Uterus (tissue), 2 donors: ENCODE data around the gene NTF3.

Source experiments
- POLR2A ChIP-seq, 2 donors: fragments of 450-650 bp; IDR thresholded peaks; one replicate each; pipeline ENCODE4 v1.6.1; 2016; ENCODE audit warnings: antibody characterized with exemption in 2 of 2, mild to moderate bottlenecking in 1 of 2, moderate library complexity in 1 of 2
- TF ChIP-seq, protein P1 (sequence below), 4 experiments: fragments of 200-600 bp in 2 of 4; fragments of 450-650 bp in 2 of 4; sonication (generic) in 2 of 4; IDR thresholded peaks; one replicate each; pipeline ENCODE4 v1.5.1; 2016 to 2019; ENCODE audit warnings: antibody characterized with exemption in 4 of 4, mild to moderate bottlenecking in 2 of 4, moderate library complexity in 1 of 4

DNA sequence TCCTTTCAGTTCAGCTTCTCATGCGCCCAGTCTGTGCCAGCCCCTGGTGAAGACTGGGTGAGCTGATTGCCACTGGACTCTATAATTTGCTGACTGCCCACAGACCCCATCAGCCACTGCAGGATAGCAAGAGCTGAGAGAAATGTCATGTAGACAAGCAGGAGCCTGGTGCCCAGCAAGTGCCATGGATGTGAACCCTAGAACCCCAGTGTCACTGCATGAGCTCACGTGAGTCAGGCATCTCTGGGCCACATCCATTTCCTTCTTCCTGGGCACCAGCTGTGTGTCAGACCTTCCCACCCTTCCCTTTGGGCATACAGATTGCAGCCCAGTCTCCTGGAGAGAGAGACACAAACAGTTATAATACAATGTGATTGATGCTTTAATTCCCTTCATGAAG lies 73.8 kb downstream of the NTF3 start:
- TF ChIP-seq, protein P1, sequence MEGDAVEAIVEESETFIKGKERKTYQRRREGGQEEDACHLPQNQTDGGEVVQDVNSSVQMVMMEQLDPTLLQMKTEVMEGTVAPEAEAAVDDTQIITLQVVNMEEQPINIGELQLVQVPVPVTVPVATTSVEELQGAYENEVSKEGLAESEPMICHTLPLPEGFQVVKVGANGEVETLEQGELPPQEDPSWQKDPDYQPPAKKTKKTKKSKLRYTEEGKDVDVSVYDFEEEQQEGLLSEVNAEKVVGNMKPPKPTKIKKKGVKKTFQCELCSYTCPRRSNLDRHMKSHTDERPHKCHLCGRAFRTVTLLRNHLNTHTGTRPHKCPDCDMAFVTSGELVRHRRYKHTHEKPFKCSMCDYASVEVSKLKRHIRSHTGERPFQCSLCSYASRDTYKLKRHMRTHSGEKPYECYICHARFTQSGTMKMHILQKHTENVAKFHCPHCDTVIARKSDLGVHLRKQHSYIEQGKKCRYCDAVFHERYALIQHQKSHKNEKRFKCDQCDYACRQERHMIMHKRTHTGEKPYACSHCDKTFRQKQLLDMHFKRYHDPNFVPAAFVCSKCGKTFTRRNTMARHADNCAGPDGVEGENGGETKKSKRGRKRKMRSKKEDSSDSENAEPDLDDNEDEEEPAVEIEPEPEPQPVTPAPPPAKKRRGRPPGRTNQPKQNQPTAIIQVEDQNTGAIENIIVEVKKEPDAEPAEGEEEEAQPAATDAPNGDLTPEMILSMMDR (IDR thresholded peaks at IDR 0.05), result no peak
- no peak for TF ChIP-seq POLR2A (IDR thresholded peaks at IDR 0.05)
